ENCODE measurements around the gene AGL.

The AGL gene

DNA sequence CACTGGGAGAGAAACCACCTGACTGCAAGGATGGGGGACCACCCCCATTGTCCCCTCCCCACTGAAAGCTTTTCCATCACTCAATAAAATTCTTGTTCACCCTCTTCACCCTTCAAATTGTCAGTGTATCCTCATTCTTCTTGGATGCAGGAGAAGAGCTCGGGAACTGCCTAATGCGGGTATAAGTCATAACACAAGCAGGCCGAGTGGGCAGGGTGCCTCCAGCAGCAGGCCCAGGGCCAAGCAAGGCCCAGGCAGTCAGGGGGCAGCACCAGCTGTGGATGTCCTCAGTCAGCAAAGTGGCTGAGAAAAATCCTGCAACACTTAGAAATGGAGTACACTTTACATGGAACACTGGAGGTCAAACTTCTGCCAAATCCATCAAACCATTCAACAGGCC, 85.9 kb downstream of the AGL start:
- Histone ChIP-seq H3F3A (ENCODE audit: control insufficient read depth, insufficient read depth) (no peaks in the 10 kb centered on the region), H3K36me3 (ENCODE audit: control insufficient read depth, low read length) (no peaks in the 10 kb centered on the region), H3K4me2 (ENCODE audit: low read length) (no peak overlapping the region), H3K9me2 (replicated peaks; ENCODE audit: control insufficient read depth, low read length) (no peaks in the 10 kb centered on the region), H4K20me1 (ENCODE audit: control insufficient read depth, insufficient read depth, low read depth, low read length) (no peaks in the 10 kb centered on the region), H3K27ac (ENCODE audit: low read depth, low read length) (no peak overlapping the region), H3K4me1 (ENCODE audit: control insufficient read depth, low read length) (no peaks in the 10 kb centered on the region), H3K79me2 (ENCODE audit: control insufficient read depth, low read length) (no peaks in the 10 kb centered on the region), H3K4me3 (ENCODE audit: low read length) (no peak overlapping the region), H3K27me3 (ENCODE audit: control insufficient read depth, low read length) (no peaks in the 10 kb centered on the region), H3K9me3 (ENCODE audit: control insufficient read depth, insufficient read depth, low read length) (peaks cover 7% of the 10 kb centered on the region; the same call in 1 of the 2 replicates)
- TF ChIP-seq EZH2phosphoT487 (IDR thresholded peaks at IDR 0.05; ENCODE audit: borderline replicate concordance, low read length) = no peak
- TF ChIP-seq, protein P1, sequence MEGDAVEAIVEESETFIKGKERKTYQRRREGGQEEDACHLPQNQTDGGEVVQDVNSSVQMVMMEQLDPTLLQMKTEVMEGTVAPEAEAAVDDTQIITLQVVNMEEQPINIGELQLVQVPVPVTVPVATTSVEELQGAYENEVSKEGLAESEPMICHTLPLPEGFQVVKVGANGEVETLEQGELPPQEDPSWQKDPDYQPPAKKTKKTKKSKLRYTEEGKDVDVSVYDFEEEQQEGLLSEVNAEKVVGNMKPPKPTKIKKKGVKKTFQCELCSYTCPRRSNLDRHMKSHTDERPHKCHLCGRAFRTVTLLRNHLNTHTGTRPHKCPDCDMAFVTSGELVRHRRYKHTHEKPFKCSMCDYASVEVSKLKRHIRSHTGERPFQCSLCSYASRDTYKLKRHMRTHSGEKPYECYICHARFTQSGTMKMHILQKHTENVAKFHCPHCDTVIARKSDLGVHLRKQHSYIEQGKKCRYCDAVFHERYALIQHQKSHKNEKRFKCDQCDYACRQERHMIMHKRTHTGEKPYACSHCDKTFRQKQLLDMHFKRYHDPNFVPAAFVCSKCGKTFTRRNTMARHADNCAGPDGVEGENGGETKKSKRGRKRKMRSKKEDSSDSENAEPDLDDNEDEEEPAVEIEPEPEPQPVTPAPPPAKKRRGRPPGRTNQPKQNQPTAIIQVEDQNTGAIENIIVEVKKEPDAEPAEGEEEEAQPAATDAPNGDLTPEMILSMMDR (IDR thresholded peaks at IDR 0.05; ENCODE audit: low read depth, low read length, poor library complexity, severe bottlenecking) = no peak

GRCh38 chr1:99942723-99943122, 92.6 kb downstream of the AGL start:
- Histone ChIP-seq H3K79me2 (ENCODE audit: control insufficient read depth, low read length) (no peaks in the 10 kb centered on the region), H3K9me3 (ENCODE audit: control insufficient read depth, insufficient read depth, low read length) (no peaks in the 10 kb centered on the region), H3K4me1 (ENCODE audit: control insufficient read depth, low read length) (no peaks in the 10 kb centered on the region), H3F3A (ENCODE audit: control insufficient read depth, insufficient read depth) (no peaks in the 10 kb centered on the region), H3K36me3 (ENCODE audit: control insufficient read depth, low read length) (no peaks in the 10 kb centered on the region), H4K20me1 (ENCODE audit: control insufficient read depth, insufficient read depth, low read depth, low read length) (no peaks in the 10 kb centered on the region), H3K27ac (ENCODE audit: low read depth, low read length) (no peak overlapping the region), H3K27me3 (ENCODE audit: control insufficient read depth, low read length) (no peaks in the 10 kb centered on the region), H3K4me2 (ENCODE audit: low read length) (no peak overlapping the region), H3K4me3 (ENCODE audit: low read length) (no peak overlapping the region), H3K9me2 (replicated peaks; ENCODE audit: control insufficient read depth, low read length) (no peaks in the 10 kb centered on the region)
- TF ChIP-seq EZH2phosphoT487 (IDR thresholded peaks at IDR 0.05; ENCODE audit: borderline replicate concordance, low read length) = no peak
- TF ChIP-seq, protein P1 (IDR thresholded peaks at IDR 0.05; ENCODE audit: low read depth, low read length, poor library complexity, severe bottlenecking) = no peak

GRCh38 chr1:99943223-99943794, 93.1 kb downstream of the AGL start:
- Histone ChIP-seq H3K27ac (ENCODE audit: low read depth, low read length) (no peak overlapping the region), H3K4me2 (ENCODE audit: low read length) (no peak overlapping the region), H3K79me2 (ENCODE audit: control insufficient read depth, low read length) (no peaks in the 10 kb centered on the region), H3K27me3 (ENCODE audit: control insufficient read depth, low read length) (no peaks in the 10 kb centered on the region), H3K4me3 (ENCODE audit: low read length) (no peak overlapping the region), H3K36me3 (ENCODE audit: control insufficient read depth, low read length) (no peaks in the 10 kb centered on the region), H3F3A (ENCODE audit: control insufficient read depth, insufficient read depth) (no peaks in the 10 kb centered on the region), H3K9me2 (replicated peaks; ENCODE audit: control insufficient read depth, low read length) (no peaks in the 10 kb centered on the region), H3K9me3 (ENCODE audit: control insufficient read depth, insufficient read depth, low read length) (no peaks in the 10 kb centered on the region), H4K20me1 (ENCODE audit: control insufficient read depth, insufficient read depth, low read depth, low read length) (no peaks in the 10 kb centered on the region), H3K4me1 (ENCODE audit: control insufficient read depth, low read length) (no peaks in the 10 kb centered on the region)
- no peak for TF ChIP-seq EZH2phosphoT487 (IDR thresholded peaks at IDR 0.05; ENCODE audit: borderline replicate concordance, low read length)
- TF ChIP-seq, protein P1 (IDR thresholded peaks at IDR 0.05; ENCODE audit: low read depth, low read length, poor library complexity, severe bottlenecking) = no peak
